HG02973 (cell line): ENCODE results near the gene OXNAD1.
A peak's percentile ranks its signal among the peaks of the same experiment; 100 is the strongest.

Experiments used
- ATAC-seq: cut with Tn5 transposase; IDR thresholded peaks from one replicate; pipeline ENCODE4 v1.9.1; 2021; ENCODE audit warnings: moderate library complexity; ENCODE audit not compliant: unreplicated experiment

The OXNAD1 gene, protein sequence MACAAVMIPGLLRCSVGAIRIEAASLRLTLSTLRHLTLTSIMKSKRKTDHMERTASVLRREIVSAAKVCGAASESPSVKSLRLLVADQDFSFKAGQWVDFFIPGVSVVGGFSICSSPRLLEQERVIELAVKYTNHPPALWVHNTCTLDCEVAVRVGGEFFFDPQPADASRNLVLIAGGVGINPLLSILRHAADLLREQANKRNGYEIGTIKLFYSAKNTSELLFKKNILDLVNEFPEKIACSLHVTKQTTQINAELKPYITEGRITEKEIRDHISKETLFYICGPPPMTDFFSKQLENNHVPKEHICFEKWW

GRCh38 chr3:16264708-16265454 is at the start of gene OXNAD1, which contains the start of gene DPH3:
OXNAD1 (plus strand) TSS chr3:16265212; CDS start chr3:16270953, 5,741 bp downstream.
DPH3 (minus strand) TSS chr3:16264943; CDS start chr3:16264876, 67 bp downstream.
- peak; percentile 98 for ATAC-seq

GRCh38 chr3:16216373-16216935 is 48.6 kb upstream of the OXNAD1 start:
- no peak for ATAC-seq

DNA sequence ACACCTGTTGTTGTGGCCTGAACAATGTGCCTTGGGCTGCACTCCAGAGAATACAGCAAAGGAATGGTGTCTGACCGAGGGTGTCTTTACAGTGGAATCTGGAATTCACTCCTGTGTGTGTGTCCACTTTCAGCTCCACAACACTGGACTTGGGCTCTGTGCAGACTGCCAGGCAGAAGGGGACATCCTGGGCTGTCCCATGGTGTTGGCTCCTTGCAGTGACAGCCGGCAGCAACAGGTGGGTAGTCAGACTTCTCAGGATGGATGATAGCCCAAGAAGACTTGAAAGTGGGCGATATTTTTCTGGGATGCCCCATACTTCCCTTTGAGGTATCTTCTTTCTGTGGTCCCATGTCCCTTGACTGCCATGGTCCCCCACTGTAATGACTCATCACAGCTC is 45.2 kb upstream of the OXNAD1 start:
- ATAC-seq: no peak

DNA sequence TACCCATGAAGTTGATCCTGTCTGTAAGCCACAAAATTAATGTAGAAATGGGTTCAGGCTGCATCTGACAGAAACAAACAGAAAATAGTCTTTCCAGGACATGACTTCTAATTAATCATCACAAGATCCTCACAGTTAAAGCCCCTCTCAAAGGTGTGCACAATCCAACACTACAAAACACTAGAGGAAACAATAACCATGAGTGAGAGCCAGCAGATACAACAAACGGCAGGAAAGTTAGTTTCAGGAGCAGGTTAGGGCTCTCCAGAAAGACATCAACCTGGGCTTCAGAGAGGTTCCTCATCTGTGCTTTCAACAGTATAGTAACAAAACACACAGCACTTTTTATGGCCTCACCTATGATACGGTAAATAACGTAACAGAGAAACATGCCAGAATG is 43.0 kb upstream of the OXNAD1 start:
- ATAC-seq: no peak

GRCh38 chr3:16222547-16222946 is 42.5 kb upstream of the OXNAD1 start:
- no peak for ATAC-seq

- no peak for ATAC-seq
Measured at GRCh38 chr3:16224325-16224724, 40.7 kb upstream of the OXNAD1 start.

DNA sequence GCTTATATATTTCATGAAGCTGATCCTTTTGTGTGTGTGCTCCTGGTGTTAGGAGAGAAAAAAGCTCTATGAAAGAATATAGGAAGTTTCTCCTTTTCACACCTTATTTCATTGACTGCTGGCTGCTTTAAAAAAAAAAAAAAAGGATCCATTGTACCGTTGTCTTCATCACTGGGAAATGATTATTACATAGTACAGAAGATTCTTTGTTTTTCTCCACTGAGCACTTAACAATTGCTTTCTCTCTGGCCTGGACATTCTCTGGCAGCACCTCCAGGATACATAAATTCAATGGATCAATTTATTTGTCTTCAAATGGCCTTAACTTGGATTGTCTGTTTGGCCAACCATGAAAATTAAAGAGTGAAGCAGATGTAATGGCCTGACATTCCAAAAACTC is 37.4 kb upstream of the OXNAD1 start:
- no peak for ATAC-seq

DNA sequence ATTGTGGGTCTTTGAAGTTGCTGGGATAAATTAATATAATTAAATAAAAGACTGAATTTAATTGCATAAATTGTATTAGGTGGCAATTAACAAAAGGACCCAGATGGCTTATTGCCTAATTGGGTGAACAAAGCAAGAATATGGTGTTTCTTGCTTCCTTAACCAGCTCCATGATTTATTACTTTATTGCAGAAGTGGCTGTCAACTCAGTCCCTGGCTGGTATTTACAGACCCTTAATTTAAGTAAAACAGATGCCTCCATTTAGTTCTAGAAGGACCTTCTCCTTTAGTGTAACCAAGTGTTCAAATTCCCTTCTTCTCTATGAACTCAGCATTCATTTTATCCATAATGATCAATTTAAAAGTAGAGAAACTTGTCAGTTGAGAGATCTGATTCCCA is 35.3 kb upstream of the OXNAD1 start:
- no peak for ATAC-seq

- no peak for ATAC-seq
Measured at GRCh38 chr3:16231983-16232382, 33.0 kb upstream of the OXNAD1 start.

- ATAC-seq: no peak
Measured at GRCh38 chr3:16233806-16234205, 31.2 kb upstream of the OXNAD1 start.

- no peak for ATAC-seq
Measured at GRCh38 chr3:16234281-16234680, 30.7 kb upstream of the OXNAD1 start.

DNA sequence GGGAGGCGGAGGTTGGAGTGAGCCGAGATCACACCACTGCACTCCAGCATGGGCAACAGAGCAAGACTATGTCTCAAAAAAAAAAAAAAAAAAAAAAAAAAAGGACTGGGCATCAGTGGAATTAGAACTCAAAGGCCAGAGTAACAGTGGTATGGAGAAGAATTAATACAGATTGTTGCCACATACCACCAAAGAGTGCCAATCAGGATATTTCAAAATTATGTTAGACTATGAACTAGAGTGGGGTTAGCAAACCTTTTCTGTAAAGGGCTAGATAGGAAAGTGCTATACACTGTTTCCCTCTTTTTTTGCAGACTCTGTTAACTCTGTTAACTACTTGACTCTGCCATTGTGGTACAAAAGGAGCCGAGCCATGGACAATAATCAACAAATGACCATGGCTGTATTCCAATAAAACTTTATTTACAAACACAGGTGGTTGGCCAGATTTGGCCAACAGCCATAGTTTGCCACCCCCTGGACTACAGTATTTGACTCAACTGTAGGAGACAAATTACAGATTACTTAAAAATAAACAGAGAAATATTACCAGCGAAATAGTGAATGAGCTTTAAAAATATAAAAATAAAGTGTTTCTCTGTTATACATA is 28.9 kb upstream of the OXNAD1 start:
- no peak for ATAC-seq

GRCh38 chr3:16236856-16237393 is 28.1 kb upstream of the OXNAD1 start:
- no peak for ATAC-seq

DNA sequence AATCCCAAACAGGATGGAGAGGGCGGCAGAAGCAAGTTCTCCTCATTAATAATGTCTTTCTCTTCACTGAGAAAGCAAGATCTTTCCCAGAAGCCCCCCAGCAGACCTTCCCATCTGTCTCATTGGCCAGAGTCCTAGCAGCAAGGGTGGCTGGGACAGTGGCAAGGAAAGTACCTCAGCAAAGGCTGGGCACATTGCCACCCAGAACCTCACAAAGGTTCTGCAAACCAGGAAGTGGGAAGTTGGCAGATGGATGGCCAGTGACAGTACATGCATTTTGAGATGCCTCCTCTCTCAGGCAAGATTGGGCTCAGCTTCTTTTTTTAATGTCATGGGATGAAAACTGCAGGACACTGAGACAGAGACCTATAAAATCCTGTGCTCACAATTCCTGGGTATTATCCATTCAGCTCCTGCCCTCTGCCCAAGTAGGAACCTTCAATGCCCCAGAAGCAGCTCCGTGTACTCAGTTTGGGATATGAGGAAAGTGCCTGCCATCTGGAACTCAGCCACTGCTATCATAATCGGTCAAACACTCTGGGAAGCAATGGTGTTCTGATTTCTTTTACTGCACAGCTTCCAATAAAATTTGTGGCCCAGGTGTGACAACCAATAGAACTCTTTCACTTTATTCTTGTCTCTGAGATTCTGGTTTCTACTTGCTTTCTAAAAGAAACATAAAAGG is 25.8 kb upstream of the OXNAD1 start:
- no peak for ATAC-seq

GRCh38 chr3:16239780-16240179 is 25.2 kb upstream of the OXNAD1 start:
- ATAC-seq: no peak

DNA sequence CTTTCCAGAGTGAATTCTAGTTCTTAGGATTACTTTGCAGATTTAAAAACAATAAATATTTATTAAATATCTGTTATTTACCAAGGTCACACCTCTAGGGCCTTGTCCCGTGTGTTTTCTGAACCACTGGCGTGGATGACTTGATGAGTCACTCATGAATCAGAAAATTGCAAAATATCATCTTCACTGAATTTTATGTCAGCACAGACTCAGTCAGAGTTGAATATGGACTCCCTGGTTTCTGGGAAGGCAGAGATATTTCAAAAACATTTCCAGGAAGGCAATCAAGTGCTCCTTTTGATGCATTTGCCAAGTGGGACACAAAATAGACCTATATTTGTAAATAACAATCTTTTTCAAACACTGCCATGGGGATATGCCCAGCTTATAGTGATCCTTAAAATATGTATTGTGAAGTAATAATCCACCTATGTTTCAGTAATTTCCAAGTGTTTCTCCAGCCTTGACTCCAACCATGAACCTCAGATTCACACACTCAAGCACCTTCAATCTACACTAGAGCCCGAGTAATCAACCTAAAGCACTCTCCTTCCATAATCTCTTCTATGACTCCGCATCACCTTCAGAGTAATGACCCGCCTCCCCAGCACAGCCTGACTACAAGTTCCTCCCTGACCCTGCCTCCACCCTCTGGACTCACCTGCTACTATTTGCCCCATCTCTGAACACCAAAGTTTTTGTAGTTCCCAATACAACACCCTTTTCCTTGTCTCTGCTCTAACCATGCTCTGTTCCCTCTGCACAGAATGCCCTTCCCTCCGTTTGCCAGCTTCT is 24.6 kb upstream of the OXNAD1 start:
- no peak for ATAC-seq

- no peak for ATAC-seq
Measured at GRCh38 chr3:16241225-16241624, 23.8 kb upstream of the OXNAD1 start.

- ATAC-seq: no peak
Measured at GRCh38 chr3:16242177-16242576, 22.8 kb upstream of the OXNAD1 start.

DNA sequence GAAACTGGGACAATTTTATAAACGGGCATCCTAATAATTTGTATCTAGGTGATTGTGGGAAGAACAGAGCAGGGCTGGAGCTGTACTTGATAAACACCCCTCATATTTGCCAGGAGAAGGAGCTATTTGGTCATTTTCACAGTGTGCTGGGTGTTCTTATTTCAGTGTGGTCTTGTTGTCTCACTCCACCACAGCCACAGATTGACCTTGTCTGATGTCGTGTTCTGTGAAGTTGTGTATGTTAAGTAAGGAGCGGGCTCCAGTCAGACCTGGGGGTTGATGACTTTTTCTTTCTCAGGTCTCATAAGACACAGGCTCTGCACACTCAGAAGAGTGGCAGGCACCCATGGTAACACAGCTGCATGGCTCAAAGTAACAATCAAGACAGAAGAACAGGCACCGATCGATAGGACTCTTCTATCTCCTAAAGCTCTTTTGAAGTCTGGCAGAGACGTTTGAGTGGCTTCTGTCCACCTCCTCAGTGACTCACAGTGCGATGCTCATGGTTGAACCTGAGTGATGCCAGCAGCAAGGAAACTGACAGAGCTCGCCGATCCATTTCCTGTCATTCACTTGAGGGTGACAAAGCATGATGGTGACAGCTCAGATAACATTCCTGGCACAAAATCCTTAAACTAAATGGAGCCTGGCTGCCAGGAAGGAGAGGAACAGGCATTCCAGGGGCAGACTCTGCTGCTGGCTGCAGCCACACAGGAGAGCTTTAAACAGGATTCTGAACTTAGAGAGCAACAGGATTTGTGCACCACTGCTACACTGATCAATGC is 21.1 kb upstream of the OXNAD1 start:
- no peak for ATAC-seq
